ENCODE measurements around the gene CR1L.
"Not testable (repeated sequence)": the region's sequence is repeated elsewhere in the genome, so short reads cannot be mapped to it uniquely, and the experiment has no call there.

CR1L gene

GRCh38 chr1:207737503-207738157, 92.7 kb downstream of the CR1L start:
- not testable (repeated sequence) for DNase-seq (ENCODE audit: low read depth); H3K4me1 ChIP-seq (ENCODE audit: control insufficient read depth, insufficient read depth, low read length); H3K36me3 ChIP-seq (ENCODE audit: control insufficient read depth, insufficient read depth, low read length, severe bottlenecking); H3K27me3 ChIP-seq (replicated peaks; ENCODE audit: control insufficient read depth, insufficient read depth, low read length); H3K4me3 ChIP-seq (ENCODE audit: low read length); H3K9me3 ChIP-seq (ENCODE audit: control insufficient read depth, low read length); H3K9ac ChIP-seq (ENCODE audit: low read length)

- not testable (repeated sequence) for H3K9ac ChIP-seq (ENCODE audit: low read length); H3K36me3 ChIP-seq (ENCODE audit: control insufficient read depth, insufficient read depth, low read length, severe bottlenecking); H3K27me3 ChIP-seq (replicated peaks; ENCODE audit: control insufficient read depth, insufficient read depth, low read length); DNase-seq (ENCODE audit: low read depth); H3K4me3 ChIP-seq (ENCODE audit: low read length); H3K9me3 ChIP-seq (ENCODE audit: control insufficient read depth, low read length)
- H3K4me1 ChIP-seq (ENCODE audit: control insufficient read depth, insufficient read depth, low read length) = peaks cover 12% of the 10 kb centered on the region
Observed at GRCh38 chr1:207738158-207738659, 93.3 kb downstream of the CR1L start.

- Histone ChIP-seq H3K4me3 (ENCODE audit: low read length) (no peak overlapping the region), H3K27me3 (replicated peaks; ENCODE audit: control insufficient read depth, insufficient read depth, low read length) (no peaks in the 10 kb centered on the region), H3K4me1 (ENCODE audit: control insufficient read depth, insufficient read depth, low read length) (peaks cover 29% of the 10 kb centered on the region), H3K36me3 (ENCODE audit: control insufficient read depth, insufficient read depth, low read length, severe bottlenecking) (no peaks in the 10 kb centered on the region), H3K9me3 (ENCODE audit: control insufficient read depth, low read length) (no peaks in the 10 kb centered on the region), H3K9ac (ENCODE audit: low read length) (no peak overlapping the region)
- DNase-seq (ENCODE audit: low read depth) = no peak
Observed at GRCh38 chr1:207740207-207740606, 95.3 kb downstream of the CR1L start.

- H3K27me3 ChIP-seq (replicated peaks; ENCODE audit: control insufficient read depth, insufficient read depth, low read length) = no peaks in the 10 kb centered on the region
- no peak overlapping the region for H3K4me3 ChIP-seq (ENCODE audit: low read length)
- no peak for DNase-seq (ENCODE audit: low read depth)
- H3K9ac ChIP-seq (ENCODE audit: low read length) = peak overlapping the region; percentile 42
- no peaks in the 10 kb centered on the region for H3K36me3 ChIP-seq (ENCODE audit: control insufficient read depth, insufficient read depth, low read length, severe bottlenecking)
- peaks cover 39% of the 10 kb centered on the region for H3K4me1 ChIP-seq (ENCODE audit: control insufficient read depth, insufficient read depth, low read length)
- H3K9me3 ChIP-seq (ENCODE audit: control insufficient read depth, low read length) = no peaks in the 10 kb centered on the region
Observed at GRCh38 chr1:207742850-207743555, 98.1 kb downstream of the CR1L start.

GRCh38 chr1:207744000-207744534, 99.1 kb downstream of the CR1L start:
- peaks cover 36% of the 10 kb centered on the region for H3K4me1 ChIP-seq (ENCODE audit: control insufficient read depth, insufficient read depth, low read length)
- DNase-seq (ENCODE audit: low read depth) = no peak
- H3K4me3 ChIP-seq (ENCODE audit: low read length) = no peak overlapping the region
- no peaks in the 10 kb centered on the region for H3K36me3 ChIP-seq (ENCODE audit: control insufficient read depth, insufficient read depth, low read length, severe bottlenecking)
- H3K27me3 ChIP-seq (replicated peaks; ENCODE audit: control insufficient read depth, insufficient read depth, low read length) = no peaks in the 10 kb centered on the region
- no peak overlapping the region for H3K9ac ChIP-seq (ENCODE audit: low read length)
- H3K9me3 ChIP-seq (ENCODE audit: control insufficient read depth, low read length) = no peaks in the 10 kb centered on the region

GRCh38 chr1:207745285-207745684, 100.4 kb downstream of the CR1L start:
- no peaks in the 10 kb centered on the region for H3K36me3 ChIP-seq (ENCODE audit: control insufficient read depth, insufficient read depth, low read length, severe bottlenecking)
- H3K4me3 ChIP-seq (ENCODE audit: low read length) = peak overlapping the region; percentile 58
- peaks cover 38% of the 10 kb centered on the region for H3K4me1 ChIP-seq (ENCODE audit: control insufficient read depth, insufficient read depth, low read length)
- peak overlapping the region; percentile 80 for H3K9ac ChIP-seq (ENCODE audit: low read length)
- no peaks in the 10 kb centered on the region for H3K27me3 ChIP-seq (replicated peaks; ENCODE audit: control insufficient read depth, insufficient read depth, low read length)
- H3K9me3 ChIP-seq (ENCODE audit: control insufficient read depth, low read length) = no peaks in the 10 kb centered on the region
- DNase-seq (ENCODE audit: low read depth) = peak; percentile 57

GRCh38 chr1:207745839-207746767, 101.2 kb downstream of the CR1L start:
- peak overlapping the region; percentile 58 for H3K4me3 ChIP-seq (ENCODE audit: low read length)
- no peak for DNase-seq (ENCODE audit: low read depth)
- H3K4me1 ChIP-seq (ENCODE audit: control insufficient read depth, insufficient read depth, low read length) = peaks cover 46% of the 10 kb centered on the region

GRCh38 chr1:207747627-207748492, 102.9 kb downstream of the CR1L start:
- Histone ChIP-seq H3K36me3 (ENCODE audit: control insufficient read depth, insufficient read depth, low read length, severe bottlenecking) (no peaks in the 10 kb centered on the region), H3K9ac (ENCODE audit: low read length) (no peak overlapping the region), H3K4me1 (ENCODE audit: control insufficient read depth, insufficient read depth, low read length) (peaks cover 50% of the 10 kb centered on the region), H3K9me3 (ENCODE audit: control insufficient read depth, low read length) (no peaks in the 10 kb centered on the region), H3K4me3 (ENCODE audit: low read length) (no peak overlapping the region), H3K27me3 (replicated peaks; ENCODE audit: control insufficient read depth, insufficient read depth, low read length) (no peaks in the 10 kb centered on the region)
- DNase-seq (ENCODE audit: low read depth) = no peak

More at GRCh38 chr1:207745839-207746767, 101.2 kb downstream of the CR1L start:
- Histone ChIP-seq H3K9me3 (ENCODE audit: control insufficient read depth, low read length) (no peaks in the 10 kb centered on the region), H3K36me3 (ENCODE audit: control insufficient read depth, insufficient read depth, low read length, severe bottlenecking) (no peaks in the 10 kb centered on the region), H3K9ac (ENCODE audit: low read length) (peak overlapping the region; percentile 80), H3K27me3 (replicated peaks; ENCODE audit: control insufficient read depth, insufficient read depth, low read length) (no peaks in the 10 kb centered on the region)

- no peak for DNase-seq (ENCODE audit: low read depth)
- Histone ChIP-seq H3K4me3 (ENCODE audit: low read length) (no peak overlapping the region), H3K36me3 (ENCODE audit: control insufficient read depth, insufficient read depth, low read length, severe bottlenecking) (no peaks in the 10 kb centered on the region), H3K9ac (ENCODE audit: low read length) (no peak overlapping the region), H3K9me3 (ENCODE audit: control insufficient read depth, low read length) (no peaks in the 10 kb centered on the region), H3K27me3 (replicated peaks; ENCODE audit: control insufficient read depth, insufficient read depth, low read length) (no peaks in the 10 kb centered on the region), H3K4me1 (ENCODE audit: control insufficient read depth, insufficient read depth, low read length) (peaks cover 50% of the 10 kb centered on the region)
Observed at GRCh38 chr1:207748737-207749528, 104.0 kb downstream of the CR1L start.

Measured in adipocyte (in vitro differentiated cells).